ENCODE data around the gene ATP6V1D.

ATP6V1D gene

DNA sequence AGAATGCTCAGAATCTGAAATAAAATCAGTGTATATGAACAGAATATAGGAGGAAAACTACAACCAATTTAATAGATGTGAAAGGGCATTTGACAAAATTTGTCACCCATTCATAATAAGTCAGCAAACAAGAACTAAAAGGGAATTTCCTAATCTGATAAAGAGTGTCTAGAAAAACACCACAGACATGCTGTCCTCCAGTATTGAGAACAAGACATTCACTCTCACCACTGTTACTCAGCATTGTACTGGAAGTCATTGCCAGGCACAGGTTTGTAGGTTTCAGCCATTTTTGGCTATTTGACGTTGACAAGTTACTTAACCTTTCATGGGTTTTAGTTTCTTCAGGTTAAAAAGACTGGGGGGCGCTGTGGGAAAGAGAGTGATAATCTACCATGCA, 13.7 kb upstream of the ATP6V1D start:
- Histone ChIP-seq H4K20me1 (ENCODE audit: control insufficient read depth, insufficient read depth, low read depth, low read length) (peaks cover 4% of the 10 kb centered on the region; the same call in 1 of the 2 replicates), H3K4me2 (ENCODE audit: low read length) (no peak overlapping the region), H3K27me3 (ENCODE audit: control insufficient read depth, low read length) (no peaks in the 10 kb centered on the region), H3K27ac (ENCODE audit: low read depth, low read length) (no peak overlapping the region), H3K9me3 (ENCODE audit: control insufficient read depth, insufficient read depth, low read length) (no peaks in the 10 kb centered on the region), H3K4me1 (ENCODE audit: control insufficient read depth, low read length) (no peaks in the 10 kb centered on the region), H3K9me2 (replicated peaks; ENCODE audit: control insufficient read depth, low read length) (no peaks in the 10 kb centered on the region), H3K79me2 (ENCODE audit: control insufficient read depth, low read length) (peaks cover 60% of the 10 kb centered on the region), H3K4me3 (ENCODE audit: low read length) (no peak overlapping the region), H3K36me3 (ENCODE audit: control insufficient read depth, low read length) (peaks cover 95% of the 10 kb centered on the region), H3F3A (ENCODE audit: control insufficient read depth, insufficient read depth) (peaks cover 10% of the 10 kb centered on the region; the same call in 1 of the 2 replicates)
- TF ChIP-seq, protein P1, sequence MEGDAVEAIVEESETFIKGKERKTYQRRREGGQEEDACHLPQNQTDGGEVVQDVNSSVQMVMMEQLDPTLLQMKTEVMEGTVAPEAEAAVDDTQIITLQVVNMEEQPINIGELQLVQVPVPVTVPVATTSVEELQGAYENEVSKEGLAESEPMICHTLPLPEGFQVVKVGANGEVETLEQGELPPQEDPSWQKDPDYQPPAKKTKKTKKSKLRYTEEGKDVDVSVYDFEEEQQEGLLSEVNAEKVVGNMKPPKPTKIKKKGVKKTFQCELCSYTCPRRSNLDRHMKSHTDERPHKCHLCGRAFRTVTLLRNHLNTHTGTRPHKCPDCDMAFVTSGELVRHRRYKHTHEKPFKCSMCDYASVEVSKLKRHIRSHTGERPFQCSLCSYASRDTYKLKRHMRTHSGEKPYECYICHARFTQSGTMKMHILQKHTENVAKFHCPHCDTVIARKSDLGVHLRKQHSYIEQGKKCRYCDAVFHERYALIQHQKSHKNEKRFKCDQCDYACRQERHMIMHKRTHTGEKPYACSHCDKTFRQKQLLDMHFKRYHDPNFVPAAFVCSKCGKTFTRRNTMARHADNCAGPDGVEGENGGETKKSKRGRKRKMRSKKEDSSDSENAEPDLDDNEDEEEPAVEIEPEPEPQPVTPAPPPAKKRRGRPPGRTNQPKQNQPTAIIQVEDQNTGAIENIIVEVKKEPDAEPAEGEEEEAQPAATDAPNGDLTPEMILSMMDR (IDR thresholded peaks at IDR 0.05; ENCODE audit: low read depth, low read length, poor library complexity, severe bottlenecking) = no peak
- TF ChIP-seq EZH2phosphoT487 (IDR thresholded peaks at IDR 0.05; ENCODE audit: borderline replicate concordance, low read length) = no peak

DNA sequence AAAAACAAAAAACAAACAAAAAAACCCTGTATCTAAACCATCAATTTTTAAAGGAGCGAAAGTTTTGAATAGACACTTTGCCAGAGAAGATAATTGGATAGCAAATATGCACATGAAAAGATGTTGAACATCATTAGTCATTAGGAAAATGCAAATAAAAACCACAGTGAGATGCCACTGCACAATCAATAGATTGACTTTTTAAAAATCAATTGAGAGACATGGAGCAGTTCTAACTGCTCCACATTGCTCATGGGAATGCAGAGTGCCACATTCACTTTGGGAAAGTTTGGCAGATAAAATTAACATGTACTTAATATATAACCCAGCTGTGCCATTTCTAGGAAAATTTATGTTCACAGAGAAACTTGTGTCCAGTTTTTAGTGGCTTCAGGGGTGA, 13.2 kb upstream of the ATP6V1D start:
- Histone ChIP-seq H3K36me3 (ENCODE audit: control insufficient read depth, low read length) (peaks cover 94% of the 10 kb centered on the region), H3K9me3 (ENCODE audit: control insufficient read depth, insufficient read depth, low read length) (no peaks in the 10 kb centered on the region), H3K4me1 (ENCODE audit: control insufficient read depth, low read length) (no peaks in the 10 kb centered on the region), H4K20me1 (ENCODE audit: control insufficient read depth, insufficient read depth, low read depth, low read length) (peaks cover 4% of the 10 kb centered on the region; the same call in 1 of the 2 replicates), H3K4me3 (ENCODE audit: low read length) (no peak overlapping the region), H3K9me2 (replicated peaks; ENCODE audit: control insufficient read depth, low read length) (no peaks in the 10 kb centered on the region), H3K79me2 (ENCODE audit: control insufficient read depth, low read length) (peaks cover 64% of the 10 kb centered on the region), H3K27ac (ENCODE audit: low read depth, low read length) (no peak overlapping the region), H3K4me2 (ENCODE audit: low read length) (no peak overlapping the region), H3K27me3 (ENCODE audit: control insufficient read depth, low read length) (no peaks in the 10 kb centered on the region), H3F3A (ENCODE audit: control insufficient read depth, insufficient read depth) (peaks cover 10% of the 10 kb centered on the region; the same call in 1 of the 2 replicates)
- TF ChIP-seq, protein P1 (IDR thresholded peaks at IDR 0.05; ENCODE audit: low read depth, low read length, poor library complexity, severe bottlenecking) = no peak
- no peak for TF ChIP-seq EZH2phosphoT487 (IDR thresholded peaks at IDR 0.05; ENCODE audit: borderline replicate concordance, low read length)

DNA sequence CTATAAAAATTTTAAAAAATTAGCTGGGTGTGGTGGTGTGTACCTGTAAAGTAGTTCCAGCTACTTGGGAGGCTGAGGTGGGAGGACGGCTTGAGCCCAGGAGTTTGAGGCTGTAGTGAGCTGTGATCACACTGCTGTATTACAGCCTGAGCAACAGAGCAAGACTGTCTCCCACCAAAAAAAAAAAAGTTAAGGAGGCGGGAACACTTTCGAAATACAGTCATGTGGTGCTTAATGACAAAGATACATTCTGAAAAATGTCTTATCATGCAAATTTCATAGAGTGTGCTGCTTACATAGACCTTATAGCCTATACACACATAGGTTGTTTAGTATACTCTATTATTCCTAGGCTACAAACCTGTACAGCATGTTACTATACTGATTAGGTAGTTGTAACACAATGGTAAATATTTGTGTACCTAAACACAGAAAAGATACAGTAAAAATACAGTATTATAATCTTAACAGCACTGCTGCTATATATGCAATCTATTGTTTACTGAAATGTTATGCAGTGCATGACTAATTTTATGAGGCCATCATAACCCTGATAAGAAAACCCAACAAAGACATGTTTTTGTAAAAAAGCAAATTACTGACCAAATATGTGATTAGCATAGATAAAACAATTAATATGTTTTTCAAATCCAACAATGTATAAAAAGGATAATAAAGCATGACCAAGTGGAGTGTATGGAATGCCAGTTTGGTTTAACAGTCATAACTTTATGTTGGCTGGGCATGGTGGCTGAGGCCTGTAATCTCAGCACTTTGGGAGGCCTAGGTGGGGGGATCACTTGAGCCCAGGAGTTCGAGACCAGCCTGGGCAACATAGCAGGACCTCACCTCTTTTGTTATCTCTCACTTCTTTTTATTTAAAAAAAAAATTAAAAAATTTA, 11.9 kb upstream of the ATP6V1D start:
- no peaks in the 10 kb centered on the region for H3K4me1 ChIP-seq (ENCODE audit: control insufficient read depth, low read length)
- H3F3A ChIP-seq (ENCODE audit: control insufficient read depth, insufficient read depth) = peaks cover 10% of the 10 kb centered on the region; the same call in 1 of the 2 replicates
- H3K79me2 ChIP-seq (ENCODE audit: control insufficient read depth, low read length) = peaks cover 73% of the 10 kb centered on the region
- H3K9me3 ChIP-seq (ENCODE audit: control insufficient read depth, insufficient read depth, low read length) = no peaks in the 10 kb centered on the region
- no peaks in the 10 kb centered on the region for H3K27me3 ChIP-seq (ENCODE audit: control insufficient read depth, low read length)
- peaks cover under 1% of the 10 kb centered on the region; the same call in 1 of the 2 replicates for H4K20me1 ChIP-seq (ENCODE audit: control insufficient read depth, insufficient read depth, low read depth, low read length)
- no peak overlapping the region for H3K4me3 ChIP-seq (ENCODE audit: low read length)
- no peak overlapping the region for H3K27ac ChIP-seq (ENCODE audit: low read depth, low read length)
- H3K4me2 ChIP-seq (ENCODE audit: low read length) = no peak overlapping the region
- no peaks in the 10 kb centered on the region for H3K9me2 ChIP-seq (replicated peaks; ENCODE audit: control insufficient read depth, low read length)
- H3K36me3 ChIP-seq (ENCODE audit: control insufficient read depth, low read length) = peaks cover 94% of the 10 kb centered on the region
- TF ChIP-seq, protein P1 (IDR thresholded peaks at IDR 0.05; ENCODE audit: low read depth, low read length, poor library complexity, severe bottlenecking) = no peak
- no peak for TF ChIP-seq EZH2phosphoT487 (IDR thresholded peaks at IDR 0.05; ENCODE audit: borderline replicate concordance, low read length)

Measured in DOHH2 (cell line).